Vagina (tissue), 2 donors: Measurements from ENCODE around the gene DHDDS.

Experiments used
- CTCF ChIP-seq, 3 experiments: fragments of 450-650 bp in 2 of 3; fragments of 200-600 bp in 1 of 3; sonication (generic) in 1 of 3; IDR thresholded peaks; one replicate each; pipeline ENCODE4 v1.5.1; 2017 to 2019; ENCODE audit warnings: antibody characterized with exemption in 3 of 3, mild to moderate bottlenecking in 2 of 3, moderate library complexity in 2 of 3
- POLR2A ChIP-seq, 2 donors: fragments of 450-650 bp; IDR thresholded peaks; one replicate each; pipeline ENCODE4 v1.6.1; 2017; ENCODE audit warnings: antibody characterized with exemption in 2 of 2, mild to moderate bottlenecking in 2 of 2, moderate library complexity in 2 of 2
- POLR2AphosphoS5 ChIP-seq, 2 donors: sonication (generic); formaldehyde crosslinking; IDR thresholded peaks; one replicate each; pipeline ENCODE4 v1.9.0; 2017; ENCODE audit warnings: antibody characterized with exemption in 2 of 2, mild to moderate bottlenecking in 2 of 2, low read depth in 1 of 2; ENCODE audit not compliant: insufficient read depth in 1 of 2

- TF ChIP-seq CTCF (IDR thresholded peaks at IDR 0.05) (no peak), POLR2AphosphoS5 (IDR thresholded peaks at IDR 0.05; ENCODE audit: insufficient read depth in 1 of 2, low read depth in 1 of 2) (no peak), POLR2A (IDR thresholded peaks at IDR 0.05) (no peak)
Observed at GRCh38 chr1:26493267-26493666, 61.1 kb downstream of the DHDDS start.
